H54 (cell line): Measurements from ENCODE around the gene ABCC8.

Experiments used
- DNase-seq: peaks from one replicate; pipeline ENCODE4 v3.0.0; 2011; ENCODE audit warnings: low spot score, mixed read lengths; ENCODE audit not compliant: insufficient read length
- FAIRE-seq: peaks from 3 replicates; lab custom pipeline; 2011; peaks lifted over from hg19 to GRCh38; lab: Jason Lieb, UNC
- POLR2A ChIP-seq: IDR thresholded peaks from 2 replicates; pipeline ENCODE4 v1.6.1; 2011; ENCODE audit warnings: low read depth, mild to moderate bottlenecking, low read length

The ABCC8 gene

GRCh38 chr11:17476317-17477083, at the start of gene ABCC8:
TSS of gene ABCC8 (minus strand) at chr11:17476845. CDS start at chr11:17476776, 69 bp downstream.
- TF ChIP-seq POLR2A, result no peak
- FAIRE-seq, result no peak
- DNase-seq, result no peak

- FAIRE-seq, result no peak
- TF ChIP-seq POLR2A, result no peak
- DNase-seq, result no peak
Observed at GRCh38 chr11:17526326-17526725, 49.7 kb upstream of the ABCC8 start.

GRCh38 chr11:17525570-17525969, 48.9 kb upstream of the ABCC8 start:
- DNase-seq (no peak), FAIRE-seq (no peak)
- no peak for TF ChIP-seq POLR2A

GRCh38 chr11:17524221-17524620, 47.6 kb upstream of the ABCC8 start:
- DNase-seq (no peak), FAIRE-seq (no peak)
- no peak for TF ChIP-seq POLR2A

- no peak for FAIRE-seq
- no peak for DNase-seq
Observed at GRCh38 chr11:17522655-17523054, 46.0 kb upstream of the ABCC8 start.

GRCh38 chr11:17521106-17521900, 44.7 kb upstream of the ABCC8 start:
- DNase-seq (no peak), FAIRE-seq (no peak)
- no peak for TF ChIP-seq POLR2A

More at GRCh38 chr11:17522655-17523054, 46.0 kb upstream of the ABCC8 start:
- TF ChIP-seq POLR2A, result no peak

GRCh38 chr11:17519061-17519885, 42.6 kb upstream of the ABCC8 start:
- DNase-seq, result no peak
- no peak for TF ChIP-seq POLR2A
- FAIRE-seq, result no peak

- no peak for DNase-seq
- FAIRE-seq, result no peak
- no peak for TF ChIP-seq POLR2A
Observed at GRCh38 chr11:17518366-17518765, 41.7 kb upstream of the ABCC8 start.

- no peak for DNase-seq
- no peak for TF ChIP-seq POLR2A
- FAIRE-seq, result no peak
Observed at GRCh38 chr11:17517186-17517585, 40.5 kb upstream of the ABCC8 start.

- FAIRE-seq (no peak), DNase-seq (no peak)
- no peak for TF ChIP-seq POLR2A
Observed at GRCh38 chr11:17516551-17517150, 40.0 kb upstream of the ABCC8 start.

- FAIRE-seq (no peak), DNase-seq (no peak)
- TF ChIP-seq POLR2A, result no peak
Observed at GRCh38 chr11:17515443-17516176, 39.0 kb upstream of the ABCC8 start.

GRCh38 chr11:17514476-17514875, 37.8 kb upstream of the ABCC8 start:
- TF ChIP-seq POLR2A, result no peak
- FAIRE-seq, result no peak
- no peak for DNase-seq

- no peak for TF ChIP-seq POLR2A
- FAIRE-seq (no peak), DNase-seq (no peak)
Observed at GRCh38 chr11:17513853-17514252, 37.2 kb upstream of the ABCC8 start.
